ENCODE data around the gene AVPR1B.

DNA sequence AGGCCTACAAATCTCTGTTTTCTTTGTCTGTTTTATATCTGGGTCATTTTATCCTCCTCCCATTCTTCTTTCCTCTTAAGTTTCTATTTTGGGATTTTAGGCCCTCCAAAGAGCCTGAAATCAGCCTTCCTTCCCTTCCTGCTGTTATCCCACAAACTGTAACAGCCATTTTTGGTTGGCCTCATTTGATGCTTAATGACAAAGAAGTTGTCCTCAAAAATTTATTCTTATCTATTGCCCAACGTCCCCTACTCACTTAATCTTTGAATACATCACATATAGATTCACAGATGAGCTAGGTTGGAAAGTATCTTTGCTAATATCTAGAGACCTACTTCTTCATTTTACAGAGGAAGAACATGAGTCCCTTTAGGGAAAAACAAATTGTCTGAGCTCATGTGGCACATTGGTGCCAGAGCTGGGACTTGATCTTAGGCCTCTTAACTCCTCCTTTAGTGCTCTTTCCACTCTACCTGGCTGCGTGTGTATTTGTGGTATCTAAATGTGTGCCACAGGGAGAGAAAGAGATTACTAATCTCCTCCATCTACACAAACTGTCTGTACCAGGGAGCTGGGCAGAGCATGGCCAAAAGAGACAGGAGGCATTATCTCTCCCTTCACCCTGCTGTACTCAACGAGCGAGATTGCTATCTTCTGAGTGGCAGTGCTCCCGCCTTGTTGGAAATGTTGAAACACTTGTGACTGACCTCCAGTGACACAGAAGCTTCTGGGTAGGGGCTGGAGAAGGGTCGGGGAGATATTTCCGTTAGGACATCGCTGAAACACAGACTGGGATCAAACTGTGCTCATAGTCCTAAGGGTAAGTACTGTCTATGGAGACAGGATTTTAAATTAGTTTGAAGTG is 34.1 kb downstream of the AVPR1B start:
- TF ChIP-seq, protein P1, sequence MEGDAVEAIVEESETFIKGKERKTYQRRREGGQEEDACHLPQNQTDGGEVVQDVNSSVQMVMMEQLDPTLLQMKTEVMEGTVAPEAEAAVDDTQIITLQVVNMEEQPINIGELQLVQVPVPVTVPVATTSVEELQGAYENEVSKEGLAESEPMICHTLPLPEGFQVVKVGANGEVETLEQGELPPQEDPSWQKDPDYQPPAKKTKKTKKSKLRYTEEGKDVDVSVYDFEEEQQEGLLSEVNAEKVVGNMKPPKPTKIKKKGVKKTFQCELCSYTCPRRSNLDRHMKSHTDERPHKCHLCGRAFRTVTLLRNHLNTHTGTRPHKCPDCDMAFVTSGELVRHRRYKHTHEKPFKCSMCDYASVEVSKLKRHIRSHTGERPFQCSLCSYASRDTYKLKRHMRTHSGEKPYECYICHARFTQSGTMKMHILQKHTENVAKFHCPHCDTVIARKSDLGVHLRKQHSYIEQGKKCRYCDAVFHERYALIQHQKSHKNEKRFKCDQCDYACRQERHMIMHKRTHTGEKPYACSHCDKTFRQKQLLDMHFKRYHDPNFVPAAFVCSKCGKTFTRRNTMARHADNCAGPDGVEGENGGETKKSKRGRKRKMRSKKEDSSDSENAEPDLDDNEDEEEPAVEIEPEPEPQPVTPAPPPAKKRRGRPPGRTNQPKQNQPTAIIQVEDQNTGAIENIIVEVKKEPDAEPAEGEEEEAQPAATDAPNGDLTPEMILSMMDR (IDR thresholded peaks at IDR 0.05) = no peak
- TF ChIP-seq POLR2A (IDR thresholded peaks at IDR 0.05) = no peak

All from uterus (tissue), 2 donors.